SK-N-SH treated with all-trans-retinoic acid at 6 μM for 48 hours (cell line): ENCODE data around the gene GUCY1B1.

Experiments
- ARNTL ChIP-seq: fragments of 450-650 bp; formaldehyde crosslinking; IDR thresholded peaks from 2 replicates; pipeline ENCODE4 v1.5.0; 2020; ENCODE audit warnings: low read depth, mild to moderate bottlenecking, moderate library complexity, borderline replicate concordance
- CREB5 ChIP-seq: fragments of 250-450 bp; sonication (Bioruptor Pico); IDR thresholded peaks from 2 replicates; pipeline ENCODE4 v1.5.1; 2020; ENCODE audit warnings: low read depth, mild to moderate bottlenecking, moderate library complexity
- CSRNP3 ChIP-seq: fragments of 250-450 bp; sonication (Bioruptor Pico); IDR thresholded peaks from 2 replicates; pipeline ENCODE4 v1.5.1; 2021; ENCODE audit warnings: mild to moderate bottlenecking, moderate library complexity
- ISL1 ChIP-seq: fragments of 250-450 bp; sonication (Bioruptor Pico); IDR thresholded peaks from 2 replicates; pipeline ENCODE4 v2.1.2; 2022; ENCODE audit warnings: mild to moderate bottlenecking, moderate library complexity
- PPARA ChIP-seq: fragments of 250-450 bp; sonication (Bioruptor Pico); IDR thresholded peaks from 2 replicates; pipeline ENCODE4 v1.5.0; 2020; ENCODE audit warnings: mild to moderate bottlenecking, borderline replicate concordance
- SNAI2 ChIP-seq: fragments of 250-450 bp; sonication (Bioruptor Pico); IDR thresholded peaks from 2 replicates; pipeline ENCODE4 v1.5.0; 2020; ENCODE audit warnings: mild to moderate bottlenecking, moderate library complexity
- TCF4 ChIP-seq: fragments of 250-450 bp; sonication (Bioruptor Pico); IDR thresholded peaks from 2 replicates; pipeline ENCODE4 v1.8.0; 2021; ENCODE audit warnings: mild to moderate bottlenecking, moderate library complexity, borderline replicate concordance
- TOX ChIP-seq: fragments of 250-450 bp; sonication (Bioruptor Pico); IDR thresholded peaks from 2 replicates; pipeline ENCODE4 v1.8.0; 2021; ENCODE audit warnings: mild to moderate bottlenecking, moderate library complexity, borderline replicate concordance
- ZC3H10 ChIP-seq: fragments of 250-450 bp; sonication (Bioruptor Pico); IDR thresholded peaks from 2 replicates; pipeline ENCODE4 v1.5.1; 2021; ENCODE audit warnings: mild to moderate bottlenecking, moderate library complexity
- ZFP3 ChIP-seq: fragments of 250-450 bp; sonication (Bioruptor Pico); IDR thresholded peaks from 2 replicates; pipeline ENCODE4 v1.5.0; 2020; ENCODE audit warnings: mild to moderate bottlenecking, moderate library complexity
- ZNF565 ChIP-seq: fragments of 450-650 bp; formaldehyde crosslinking; conservative IDR thresholded peaks from 2 replicates; pipeline ENCODE4 v1.5.0; 2020; ENCODE audit warnings: low read depth, mild to moderate bottlenecking, moderate library complexity
- ZNF70 ChIP-seq: fragments of 450-650 bp; formaldehyde crosslinking; IDR thresholded peaks from 2 replicates; pipeline ENCODE4 v1.5.0; 2020; ENCODE audit warnings: mild to moderate bottlenecking, moderate library complexity
- TF ChIP-seq, protein P1 (sequence below): fragments of 250-450 bp; sonication (Bioruptor Pico); IDR thresholded peaks from 2 replicates; pipeline ENCODE4 v1.8.0; 2020; ENCODE audit warnings: mild to moderate bottlenecking, moderate library complexity, borderline replicate concordance

- TF ChIP-seq ZNF565 (CRISPR knock-in tag) = no peak
- TF ChIP-seq, protein P1, sequence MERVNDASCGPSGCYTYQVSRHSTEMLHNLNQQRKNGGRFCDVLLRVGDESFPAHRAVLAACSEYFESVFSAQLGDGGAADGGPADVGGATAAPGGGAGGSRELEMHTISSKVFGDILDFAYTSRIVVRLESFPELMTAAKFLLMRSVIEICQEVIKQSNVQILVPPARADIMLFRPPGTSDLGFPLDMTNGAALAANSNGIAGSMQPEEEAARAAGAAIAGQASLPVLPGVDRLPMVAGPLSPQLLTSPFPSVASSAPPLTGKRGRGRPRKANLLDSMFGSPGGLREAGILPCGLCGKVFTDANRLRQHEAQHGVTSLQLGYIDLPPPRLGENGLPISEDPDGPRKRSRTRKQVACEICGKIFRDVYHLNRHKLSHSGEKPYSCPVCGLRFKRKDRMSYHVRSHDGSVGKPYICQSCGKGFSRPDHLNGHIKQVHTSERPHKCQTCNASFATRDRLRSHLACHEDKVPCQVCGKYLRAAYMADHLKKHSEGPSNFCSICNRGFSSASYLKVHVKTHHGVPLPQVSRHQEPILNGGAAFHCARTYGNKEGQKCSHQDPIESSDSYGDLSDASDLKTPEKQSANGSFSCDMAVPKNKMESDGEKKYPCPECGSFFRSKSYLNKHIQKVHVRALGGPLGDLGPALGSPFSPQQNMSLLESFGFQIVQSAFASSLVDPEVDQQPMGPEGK (CRISPR knock-in tag) = no peak
- TF ChIP-seq ISL1 (CRISPR knock-in tag) = no peak
- no peak for TF ChIP-seq CREB5 (CRISPR knock-in tag)
- TF ChIP-seq ARNTL (CRISPR knock-in tag) = no peak
- no peak for TF ChIP-seq PPARA (CRISPR knock-in tag)
- TF ChIP-seq ZFP3 (CRISPR knock-in tag) = no peak
- no peak for TF ChIP-seq ZNF70 (CRISPR knock-in tag)
- TF ChIP-seq CSRNP3 (CRISPR knock-in tag) = no peak
- TF ChIP-seq TOX (CRISPR knock-in tag) = no peak
- no peak for TF ChIP-seq SNAI2
- no peak for TF ChIP-seq ZC3H10
- TF ChIP-seq TCF4 (CRISPR knock-in tag) = no peak
These were observed 94.4 kb downstream of the GUCY1B1 start for GRCh38 chr4:155853189-155853588.
